ENCODE data around the gene ATP6V0E1. TPM values are rescaled to one million over a fixed set of nuclear protein-coding genes. Genes with fewer than 3 reads are reported as not detected.

ATP6V0E1 gene
- total and polyA plus RNA-seq, 11 donors = 127 to 242 (median 204) TPM

GRCh38 chr5:172969921-172970320 lies 13.7 kb upstream of the ATP6V0E1 start:
- Histone ChIP-seq H3K27ac (peak overlapping the region in 1 of 12 donors; percentile 46), H3K4me3 (no peak overlapping the region), H3K4me1 (peaks cover 0 to 25% (median 3%) of the 10 kb centered on the region in 12 donors), H3K27me3 (no peaks in the 10 kb centered on the region), H3K36me3 (peaks cover 0 to 45% (median 30%) of the 10 kb centered on the region in 9 donors), H3K9me3 (no peaks in the 10 kb centered on the region)
- no peak for TF ChIP-seq POLR2A (IDR thresholded peaks at IDR 0.05)
- TF ChIP-seq CTCF (IDR thresholded peaks at IDR 0.05) = no peak
- ATAC-seq (peak in 1 of 4 donors; percentile 18), DNase-seq (no peak)
- WGBS, 4 donors = 43 to 80% (median 72%) methylated on average over 2 of the region's 2 CpGs
- intact Hi-C loops (cut with DNase I) = no loop called here

- WGBS, 4 donors = 48 to 67% (median 56%) methylated on average over 3 of the region's 3 CpGs
- Histone ChIP-seq H3K36me3 (peaks cover 0 to 30% (median 15%) of the 10 kb centered on the region in 9 donors), H3K4me1 (peaks cover 0 to 25% (median 3%) of the 10 kb centered on the region in 12 donors)
Measured at GRCh38 chr5:172971482-172971881, 12.1 kb upstream of the ATP6V0E1 start.

GRCh38 chr5:172972552-172972951 lies 11.0 kb upstream of the ATP6V0E1 start:
- TF ChIP-seq CTCF (IDR thresholded peaks at IDR 0.05) (no peak), POLR2A (IDR thresholded peaks at IDR 0.05) (no peak)
- Histone ChIP-seq H3K4me1 (peaks cover 0 to 25% (median 3%) of the 10 kb centered on the region in 12 donors), H3K9me3 (no peaks in the 10 kb centered on the region), H3K4me3 (no peak overlapping the region), H3K27me3 (no peaks in the 10 kb centered on the region), H3K36me3 (peaks cover 0 to 27% (median 12%) of the 10 kb centered on the region in 9 donors), H3K27ac (no peak overlapping the region)
- intact Hi-C loops (cut with DNase I) = no loop called here
- DNase-seq = no peak
- ATAC-seq = no peak
- 97% methylated on average over 5 of the region's 5 CpGs for WGBS, 4 donors

More at GRCh38 chr5:172971482-172971881, 12.1 kb upstream of the ATP6V0E1 start:
- intact Hi-C loops (cut with DNase I) = no loop called here
- Histone ChIP-seq H3K4me3 (no peak overlapping the region), H3K27me3 (no peaks in the 10 kb centered on the region), H3K27ac (no peak overlapping the region), H3K9me3 (no peaks in the 10 kb centered on the region)
- DNase-seq = no peak
- ATAC-seq = no peak
- no peak for TF ChIP-seq CTCF (IDR thresholded peaks at IDR 0.05)
- no peak for TF ChIP-seq POLR2A (IDR thresholded peaks at IDR 0.05)

GRCh38 chr5:172973127-172973916 lies 10.2 kb upstream of the ATP6V0E1 start:
- ATAC-seq (peak in 3 of 4 donors; percentile 20 to 52 (median 41)), DNase-seq (no peak)
- Histone ChIP-seq H3K4me3 (no peak overlapping the region), H3K27ac (no peak overlapping the region), H3K27me3 (no peaks in the 10 kb centered on the region), H3K9me3 (no peaks in the 10 kb centered on the region), H3K4me1 (peaks cover 0 to 23% (median 3%) of the 10 kb centered on the region in 12 donors), H3K36me3 (peaks cover 0 to 21% (median 12%) of the 10 kb centered on the region in 9 donors)
- WGBS, 4 donors = 20 to 35% (median 28%) methylated on average over 3 of the region's 3 CpGs
- intact Hi-C loops (cut with DNase I) = no loop called here
- no peak for TF ChIP-seq CTCF (IDR thresholded peaks at IDR 0.05)
- TF ChIP-seq POLR2A (IDR thresholded peaks at IDR 0.05) = no peak
